Activated B cell treated with CpG ODN at 0.5 μM for 24 hours (primary cell): ENCODE measurements around the gene FAM9C. TPM values are rescaled to one million over a fixed set of nuclear protein-coding genes. Genes with fewer than 3 reads are reported as not detected.
A peak's percentile ranks its signal among the peaks of the same experiment; 100 is the strongest.

Experiments
- ATAC-seq: fragments of 200-7000 bp; cut with Tn5 transposase; one replicate; pipeline ENCODE4 v1.10.0; 2021; ENCODE audit warnings: low read depth, mild to moderate bottlenecking, moderate library complexity
- CTCF ChIA-PET: fragments of 350-600 bp; sonication (Branson Sonifier 250); formaldehyde crosslinking; loops from one replicate; lab custom pipeline; 2021; ENCODE audit warnings: antibody characterized with exemption; lab: Charles Lee
- POLR2A ChIA-PET: fragments of 350-600 bp; sonication (Branson Sonifier 250); formaldehyde crosslinking; loops from one replicate; lab custom pipeline; 2021; ENCODE audit warnings: antibody characterized with exemption; lab: Charles Lee
- DNase-seq: peaks from one replicate; pipeline ENCODE4 v3.0.0; 2022
- H3K27ac Mint-ChIP-seq: one replicate; pipeline ENCODE4 v1.8.0; 2020; ENCODE audit warnings: mixed read lengths
- H3K27me3 Mint-ChIP-seq: one replicate; pipeline ENCODE4 v1.8.0; 2021; ENCODE audit warnings: mixed read lengths
- H3K36me3 Mint-ChIP-seq: one replicate; pipeline ENCODE4 v1.8.0; 2021; ENCODE audit warnings: low read depth, mixed read lengths
- H3K4me1 Mint-ChIP-seq: one replicate; pipeline ENCODE4 v1.8.0; 2021; ENCODE audit warnings: mixed read lengths
- H3K4me3 Mint-ChIP-seq: one replicate; pipeline ENCODE4 v1.8.0; 2020; ENCODE audit warnings: mild to moderate bottlenecking, mixed read lengths
- H3K9me3 Mint-ChIP-seq: one replicate; pipeline ENCODE4 v1.8.0; 2020; ENCODE audit warnings: mixed read lengths
- intact Hi-C: fragments of 100-400 bp; cut with micrococcal nuclease; formaldehyde crosslinking; loops from one replicate; pipeline ENCODE4 v1.15.1; 2024
- total RNA-seq: library from RNA; stranded (reverse); gene quantifications from 2 replicates; pipeline ENCODE4 v1.2.3, GENCODE V29; 2022
- TF ChIP-seq, protein P1 (sequence below): fragments of 200-600 bp; IDR thresholded peaks from one replicate; pipeline ENCODE4 v1.8.0; 2022; ENCODE audit warnings: antibody characterized with exemption, mild to moderate bottlenecking

Gene FAM9C
- total RNA-seq, 1 donor from 2014 or later = not detected

DNA sequence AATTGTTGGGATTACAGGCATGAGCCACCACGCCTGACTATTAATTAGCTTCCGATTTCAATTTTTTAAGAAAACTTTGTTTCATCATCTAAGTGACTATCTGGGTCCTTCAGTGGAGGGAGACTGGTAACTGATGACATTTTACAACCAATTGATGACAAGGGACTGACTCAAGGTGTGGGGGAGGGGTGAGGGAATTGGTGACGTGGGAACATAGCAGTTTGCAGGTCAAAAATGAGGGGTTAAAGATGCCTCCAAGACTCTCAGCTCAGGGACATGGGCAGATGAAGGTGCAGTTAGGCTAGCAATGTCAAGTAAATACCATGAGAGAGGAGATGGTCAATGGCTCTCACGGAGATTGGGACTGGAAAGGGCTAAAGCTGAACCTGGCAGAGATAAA is 5.7 kb upstream of the FAM9C start:
- no peaks in the 10 kb centered on the region for H3K27me3 Mint-ChIP-seq
- H3K4me1 Mint-ChIP-seq = peaks cover 55% of the 10 kb centered on the region
- TF ChIP-seq, protein P1, sequence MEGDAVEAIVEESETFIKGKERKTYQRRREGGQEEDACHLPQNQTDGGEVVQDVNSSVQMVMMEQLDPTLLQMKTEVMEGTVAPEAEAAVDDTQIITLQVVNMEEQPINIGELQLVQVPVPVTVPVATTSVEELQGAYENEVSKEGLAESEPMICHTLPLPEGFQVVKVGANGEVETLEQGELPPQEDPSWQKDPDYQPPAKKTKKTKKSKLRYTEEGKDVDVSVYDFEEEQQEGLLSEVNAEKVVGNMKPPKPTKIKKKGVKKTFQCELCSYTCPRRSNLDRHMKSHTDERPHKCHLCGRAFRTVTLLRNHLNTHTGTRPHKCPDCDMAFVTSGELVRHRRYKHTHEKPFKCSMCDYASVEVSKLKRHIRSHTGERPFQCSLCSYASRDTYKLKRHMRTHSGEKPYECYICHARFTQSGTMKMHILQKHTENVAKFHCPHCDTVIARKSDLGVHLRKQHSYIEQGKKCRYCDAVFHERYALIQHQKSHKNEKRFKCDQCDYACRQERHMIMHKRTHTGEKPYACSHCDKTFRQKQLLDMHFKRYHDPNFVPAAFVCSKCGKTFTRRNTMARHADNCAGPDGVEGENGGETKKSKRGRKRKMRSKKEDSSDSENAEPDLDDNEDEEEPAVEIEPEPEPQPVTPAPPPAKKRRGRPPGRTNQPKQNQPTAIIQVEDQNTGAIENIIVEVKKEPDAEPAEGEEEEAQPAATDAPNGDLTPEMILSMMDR = no peak
- no peak for DNase-seq
- no peaks in the 10 kb centered on the region for H3K36me3 Mint-ChIP-seq
- CTCF ChIA-PET = no interaction called here
- H3K4me3 Mint-ChIP-seq = no peak overlapping the region
- no peaks in the 10 kb centered on the region for H3K9me3 Mint-ChIP-seq
- intact Hi-C loops = loop anchor here (2.0 kb wide), 2 partner anchors 37 to 47 kb away; no protein-coding TSS in a partner anchor
- POLR2A ChIA-PET = interaction anchor here (0.6 to 2.8 kb wide), 6 partner anchors 10 to 75 kb away, joined by 3 to 18 read pairs (median 4); partner anchors contain the start of gene TMSB4X
- ATAC-seq = no peak
- H3K27ac Mint-ChIP-seq = peak overlapping the region; percentile 82

DNA sequence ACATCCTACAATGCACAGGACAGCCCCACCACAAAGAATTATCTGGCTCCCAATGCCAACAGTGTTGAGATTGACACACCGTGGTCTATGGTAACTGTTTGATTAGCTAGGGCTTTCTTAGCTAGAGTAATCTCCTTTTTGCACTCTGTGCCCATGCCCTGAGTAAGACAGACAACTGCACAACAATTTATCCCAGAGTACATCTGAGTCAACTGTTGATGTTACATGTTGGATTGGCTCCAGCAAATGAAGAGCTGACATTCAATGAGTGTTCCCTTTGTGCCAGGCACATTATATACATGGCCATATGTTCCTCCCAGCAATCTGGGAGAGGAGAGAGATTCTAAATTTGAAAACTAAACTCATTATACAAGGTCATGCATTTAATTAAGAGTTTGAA is 3.9 kb upstream of the FAM9C start:
- no peak for ATAC-seq
- CTCF ChIA-PET = no interaction called here
- Mint-ChIP-seq H3K27me3 (no peaks in the 10 kb centered on the region), H3K4me3 (no peak overlapping the region), H3K36me3 (no peaks in the 10 kb centered on the region), H3K27ac (no peak overlapping the region), H3K9me3 (no peaks in the 10 kb centered on the region), H3K4me1 (peaks cover 44% of the 10 kb centered on the region)
- TF ChIP-seq, protein P1 = no peak
- POLR2A ChIA-PET = no interaction called here
- intact Hi-C loops = no loop called here
- no peak for DNase-seq

GRCh38 chrX:13047759-13048158 is 3.3 kb upstream of the FAM9C start:
- CTCF ChIA-PET = no interaction called here
- Mint-ChIP-seq H3K27me3 (no peaks in the 10 kb centered on the region), H3K4me3 (no peak overlapping the region), H3K9me3 (no peaks in the 10 kb centered on the region), H3K27ac (no peak overlapping the region), H3K36me3 (no peaks in the 10 kb centered on the region), H3K4me1 (peaks cover 39% of the 10 kb centered on the region)
- TF ChIP-seq, protein P1 = no peak
- POLR2A ChIA-PET = no interaction called here
- intact Hi-C loops = no loop called here
- DNase-seq (no peak), ATAC-seq (no peak)

DNA sequence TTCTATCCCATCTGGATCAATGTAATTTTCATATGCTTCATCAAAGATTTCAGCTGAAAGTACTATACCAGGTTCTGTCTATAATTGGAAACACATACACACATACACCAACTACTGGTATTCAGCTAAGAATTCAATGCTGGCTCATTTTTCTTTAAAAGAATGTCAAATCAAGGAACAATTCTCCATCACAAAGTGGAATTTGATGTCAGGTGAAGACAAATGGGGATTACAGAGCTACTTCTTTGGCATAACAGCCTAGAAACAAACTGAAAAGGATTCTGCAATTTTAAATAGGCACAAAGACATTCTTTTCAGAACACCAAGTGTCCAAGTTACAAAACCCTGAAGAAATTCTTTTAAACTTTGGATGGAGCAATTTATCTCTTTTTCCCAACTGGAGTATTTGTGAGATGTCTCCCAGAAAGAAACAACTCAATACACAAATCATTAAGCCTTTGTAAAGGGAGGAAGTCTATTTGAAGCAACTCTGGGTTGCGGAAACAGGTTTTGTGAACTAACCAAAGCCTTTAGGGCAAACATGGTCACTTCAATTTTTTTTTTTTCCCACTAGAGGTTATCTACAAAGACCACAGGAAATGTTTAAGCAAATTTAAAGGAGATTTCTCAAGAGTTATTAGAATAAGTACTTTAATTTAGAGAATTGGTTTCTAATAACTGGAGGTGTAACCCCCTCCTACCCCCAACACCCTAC is 1.9 kb upstream of the FAM9C start:
- no peak overlapping the region for H3K4me3 Mint-ChIP-seq
- peaks cover 32% of the 10 kb centered on the region for H3K4me1 Mint-ChIP-seq
- H3K36me3 Mint-ChIP-seq = no peaks in the 10 kb centered on the region
- no peak for DNase-seq
- H3K27me3 Mint-ChIP-seq = no peaks in the 10 kb centered on the region
- no peak overlapping the region for H3K27ac Mint-ChIP-seq
- intact Hi-C loops = no loop called here
- no peaks in the 10 kb centered on the region for H3K9me3 Mint-ChIP-seq
- ChIA-PET CTCF (interaction anchor here (1.6 kb wide), 1 partner anchor 100 kb away, joined by 5 read pairs; no protein-coding TSS in a partner anchor), POLR2A (interaction anchor here (0.8 to 1.3 kb wide), 4 partner anchors 39 to 67 kb away, joined by 3 to 4 read pairs (median 3); no protein-coding TSS in a partner anchor)
- TF ChIP-seq, protein P1 = no peak
- ATAC-seq = no peak

GRCh38 chrX:13043938-13044337 is 482 bp downstream of the FAM9C start:
- ChIA-PET POLR2A (no interaction called here), CTCF (no interaction called here)
- Mint-ChIP-seq H3K4me3 (no peak overlapping the region), H3K27ac (no peak overlapping the region), H3K27me3 (no peaks in the 10 kb centered on the region), H3K36me3 (no peaks in the 10 kb centered on the region), H3K4me1 (peaks cover 29% of the 10 kb centered on the region), H3K9me3 (no peaks in the 10 kb centered on the region)
- no peak for ATAC-seq
- no peak for DNase-seq
- TF ChIP-seq, protein P1 = no peak
- intact Hi-C loops = no loop called here
